ENCODE measurements around the gene ROBO2. TPM values are rescaled to one million over a fixed set of nuclear protein-coding genes. Genes with fewer than 3 reads are reported as not detected.
"Not testable (repeated sequence)": the region's sequence is repeated elsewhere in the genome, so short reads cannot be mapped to it uniquely, and the experiment has no call there.

Gene ROBO2
- total RNA-seq, 1 experiment from 2014 or later: 0.16 TPM

DNA sequence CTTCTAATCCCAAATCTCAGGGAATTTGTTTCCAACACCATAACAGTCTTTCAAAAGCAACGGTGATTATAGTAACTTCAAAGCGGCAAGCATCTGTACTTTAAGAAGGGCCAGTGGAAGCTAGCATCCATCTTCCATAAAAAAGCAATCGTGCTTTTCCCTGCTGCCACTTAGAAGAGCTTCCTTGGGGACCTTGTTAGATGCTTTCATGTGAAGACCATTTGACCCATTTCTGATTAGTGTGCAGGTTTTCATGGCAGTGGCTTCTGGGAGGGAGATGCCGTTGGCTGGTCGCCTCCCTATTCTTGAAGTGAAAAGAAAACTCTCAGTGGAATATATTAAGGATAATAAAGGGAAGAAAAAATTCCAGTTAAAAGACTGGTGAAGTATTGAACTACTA, 354.1 kb downstream of the ROBO2 start:
- Histone ChIP-seq H3K9me3 (no peaks in the 10 kb centered on the region), H3K36me3 (ENCODE audit: control insufficient read depth, insufficient read depth, low read length) (no peaks in the 10 kb centered on the region), H3K27me3 (replicated peaks; ENCODE audit: control insufficient read depth, insufficient read depth, low read length) (no peaks in the 10 kb centered on the region), H3K4me1 (no peaks in the 10 kb centered on the region), H3K4me3 (ENCODE audit: low read depth, low read length) (no peak overlapping the region)
- intact Hi-C loops (cut with micrococcal nuclease; ENCODE audit: unreplicated experiment): no loop called here
- no TSS peak for BruUV-seq (replicated peaks)
- Mint-ChIP-seq H3K36me3 (ENCODE audit: insufficient read depth, unreplicated experiment) (no peaks in the 10 kb centered on the region), H3K9me3 (ENCODE audit: unreplicated experiment) (no peaks in the 10 kb centered on the region), H3K27me3 (ENCODE audit: insufficient read depth, unreplicated experiment) (no peaks in the 10 kb centered on the region), H3K4me1 (ENCODE audit: low read depth, unreplicated experiment) (no peaks in the 10 kb centered on the region), H3K27ac (ENCODE audit: unreplicated experiment) (no peak overlapping the region), H3K4me3 (ENCODE audit: unreplicated experiment) (no peak overlapping the region)
- ChIA-PET POLR2A (no interaction called here), CTCF (no interaction called here)
- no peak for DNase-seq
- TF ChIP-seq, protein P1, sequence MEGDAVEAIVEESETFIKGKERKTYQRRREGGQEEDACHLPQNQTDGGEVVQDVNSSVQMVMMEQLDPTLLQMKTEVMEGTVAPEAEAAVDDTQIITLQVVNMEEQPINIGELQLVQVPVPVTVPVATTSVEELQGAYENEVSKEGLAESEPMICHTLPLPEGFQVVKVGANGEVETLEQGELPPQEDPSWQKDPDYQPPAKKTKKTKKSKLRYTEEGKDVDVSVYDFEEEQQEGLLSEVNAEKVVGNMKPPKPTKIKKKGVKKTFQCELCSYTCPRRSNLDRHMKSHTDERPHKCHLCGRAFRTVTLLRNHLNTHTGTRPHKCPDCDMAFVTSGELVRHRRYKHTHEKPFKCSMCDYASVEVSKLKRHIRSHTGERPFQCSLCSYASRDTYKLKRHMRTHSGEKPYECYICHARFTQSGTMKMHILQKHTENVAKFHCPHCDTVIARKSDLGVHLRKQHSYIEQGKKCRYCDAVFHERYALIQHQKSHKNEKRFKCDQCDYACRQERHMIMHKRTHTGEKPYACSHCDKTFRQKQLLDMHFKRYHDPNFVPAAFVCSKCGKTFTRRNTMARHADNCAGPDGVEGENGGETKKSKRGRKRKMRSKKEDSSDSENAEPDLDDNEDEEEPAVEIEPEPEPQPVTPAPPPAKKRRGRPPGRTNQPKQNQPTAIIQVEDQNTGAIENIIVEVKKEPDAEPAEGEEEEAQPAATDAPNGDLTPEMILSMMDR (IDR thresholded peaks at IDR 0.05; ENCODE audit: insufficient read depth in 1 of 2, low read depth in 1 of 2, low read length in 1 of 2, severe bottlenecking in 1 of 2, unreplicated experiment in 1 of 2): no peak

DNA sequence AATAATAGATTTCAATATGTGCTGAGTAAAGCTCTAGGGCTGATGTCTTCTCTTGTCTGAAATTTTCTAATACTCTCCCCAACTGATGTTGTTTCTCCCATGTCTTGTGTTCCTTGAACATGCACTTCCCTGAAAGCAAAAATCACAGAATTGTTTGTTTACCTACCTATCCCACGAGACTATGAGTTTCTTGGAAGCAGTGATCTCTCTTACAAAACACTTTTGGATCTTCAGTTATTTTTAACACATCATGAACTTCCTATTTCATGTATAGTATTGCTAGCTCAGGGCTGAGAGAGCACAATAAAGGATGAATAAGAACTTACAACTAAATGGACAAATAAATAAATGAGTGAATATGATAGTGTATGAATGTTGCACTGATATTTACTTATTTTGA, 365.0 kb downstream of the ROBO2 start:
- no peaks in the 10 kb centered on the region for H3K36me3 Mint-ChIP-seq (ENCODE audit: insufficient read depth, unreplicated experiment)
- TF ChIP-seq, protein P1 (IDR thresholded peaks at IDR 0.05; ENCODE audit: insufficient read depth in 1 of 2, low read depth in 1 of 2, low read length in 1 of 2, severe bottlenecking in 1 of 2, unreplicated experiment in 1 of 2): no peak
- no peak for DNase-seq
- no peaks in the 10 kb centered on the region for H3K9me3 Mint-ChIP-seq (ENCODE audit: unreplicated experiment)
- Histone ChIP-seq H3K9me3 (no peaks in the 10 kb centered on the region), H3K36me3 (ENCODE audit: control insufficient read depth, insufficient read depth, low read length) (no peaks in the 10 kb centered on the region), H3K4me3 (ENCODE audit: low read depth, low read length) (no peak overlapping the region), H3K4me1 (no peaks in the 10 kb centered on the region), H3K27me3 (replicated peaks; ENCODE audit: control insufficient read depth, insufficient read depth, low read length) (no peaks in the 10 kb centered on the region)
- no TSS peak for BruUV-seq (replicated peaks)
- intact Hi-C loops (cut with micrococcal nuclease; ENCODE audit: unreplicated experiment): no loop called here
- ChIA-PET POLR2A (no interaction called here), CTCF (no interaction called here)
- H3K4me3 Mint-ChIP-seq (ENCODE audit: unreplicated experiment): no peak overlapping the region
- no peak overlapping the region for H3K27ac Mint-ChIP-seq (ENCODE audit: unreplicated experiment)
- H3K4me1 Mint-ChIP-seq (ENCODE audit: low read depth, unreplicated experiment): no peaks in the 10 kb centered on the region
- no peaks in the 10 kb centered on the region for H3K27me3 Mint-ChIP-seq (ENCODE audit: insufficient read depth, unreplicated experiment)

DNA sequence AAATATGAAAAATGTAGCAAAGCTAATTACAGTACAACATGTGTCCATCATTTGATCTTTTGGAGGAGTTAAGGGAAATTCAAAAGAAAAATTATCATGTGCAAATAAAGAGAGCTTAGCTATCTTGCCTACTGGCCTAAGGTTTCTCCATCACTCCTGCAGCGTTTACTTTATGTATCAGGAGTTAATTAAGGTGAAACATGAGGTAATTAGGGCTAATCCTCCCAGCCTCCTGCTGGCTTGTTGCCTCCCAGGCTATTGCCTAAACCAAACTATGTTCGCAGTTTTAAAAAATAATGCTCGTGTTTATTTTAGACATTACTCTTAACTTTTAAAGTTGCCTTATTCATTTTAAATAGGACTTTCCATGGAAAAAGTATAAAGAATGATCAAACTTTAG, 367.5 kb downstream of the ROBO2 start:
- DNase-seq: no peak
- Histone ChIP-seq H3K36me3 (ENCODE audit: control insufficient read depth, insufficient read depth, low read length) (no peaks in the 10 kb centered on the region), H3K9me3 (no peaks in the 10 kb centered on the region), H3K4me3 (ENCODE audit: low read depth, low read length) (no peak overlapping the region), H3K4me1 (no peaks in the 10 kb centered on the region), H3K27me3 (replicated peaks; ENCODE audit: control insufficient read depth, insufficient read depth, low read length) (no peaks in the 10 kb centered on the region)
- Mint-ChIP-seq H3K27me3 (ENCODE audit: insufficient read depth, unreplicated experiment) (no peaks in the 10 kb centered on the region), H3K4me1 (ENCODE audit: low read depth, unreplicated experiment) (no peaks in the 10 kb centered on the region), H3K9me3 (ENCODE audit: unreplicated experiment) (no peaks in the 10 kb centered on the region), H3K27ac (ENCODE audit: unreplicated experiment) (no peak overlapping the region), H3K4me3 (ENCODE audit: unreplicated experiment) (no peak overlapping the region), H3K36me3 (ENCODE audit: insufficient read depth, unreplicated experiment) (no peaks in the 10 kb centered on the region)
- CTCF ChIA-PET: no interaction called here
- TF ChIP-seq, protein P1 (IDR thresholded peaks at IDR 0.05; ENCODE audit: insufficient read depth in 1 of 2, low read depth in 1 of 2, low read length in 1 of 2, severe bottlenecking in 1 of 2, unreplicated experiment in 1 of 2): no peak
- intact Hi-C loops (cut with micrococcal nuclease; ENCODE audit: unreplicated experiment): no loop called here
- POLR2A ChIA-PET: no interaction called here
- no TSS peak for BruUV-seq (replicated peaks)

DNA sequence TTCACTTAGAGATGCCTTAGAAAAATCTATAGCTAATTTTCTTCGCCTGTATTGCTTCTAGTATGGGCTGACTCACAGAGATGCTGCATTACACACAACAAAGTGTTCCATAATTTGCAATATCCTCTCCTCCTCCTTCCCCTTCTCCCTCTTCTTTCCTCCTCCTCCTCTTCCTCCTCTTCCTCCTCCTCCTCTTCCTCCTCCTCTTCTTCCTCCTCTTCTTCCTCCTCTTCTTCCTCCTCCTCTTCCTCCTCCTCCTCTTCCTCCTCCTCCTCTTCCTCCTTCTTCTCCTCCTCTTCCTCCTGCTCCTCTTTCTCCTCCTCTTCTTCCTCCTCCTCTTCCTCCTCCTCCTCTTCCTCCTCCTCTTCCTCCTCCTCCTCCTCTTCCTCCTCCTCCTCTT, 370.4 kb downstream of the ROBO2 start:
- H3K27me3 ChIP-seq (replicated peaks; ENCODE audit: control insufficient read depth, insufficient read depth, low read length); H3K4me3 Mint-ChIP-seq (ENCODE audit: unreplicated experiment); H3K27ac Mint-ChIP-seq (ENCODE audit: unreplicated experiment); H3K4me3 ChIP-seq (ENCODE audit: low read depth, low read length); BruUV-seq (replicated peaks); H3K36me3 Mint-ChIP-seq (ENCODE audit: insufficient read depth, unreplicated experiment); DNase-seq; H3K4me1 Mint-ChIP-seq (ENCODE audit: low read depth, unreplicated experiment); CTCF ChIA-PET; H3K27me3 Mint-ChIP-seq (ENCODE audit: insufficient read depth, unreplicated experiment); intact Hi-C loops (cut with micrococcal nuclease; ENCODE audit: unreplicated experiment); H3K9me3 ChIP-seq; H3K36me3 ChIP-seq (ENCODE audit: control insufficient read depth, insufficient read depth, low read length); H3K4me1 ChIP-seq; H3K9me3 Mint-ChIP-seq (ENCODE audit: unreplicated experiment); POLR2A ChIA-PET: not testable (repeated sequence)

Measured in Caco-2 (cell line).